Tibial nerve (tissue), 3 donors: Measurements from ENCODE around the gene ZDHHC7.

Source experiments
- POLR2A ChIP-seq, 2 donors: fragments of 450-650 bp; IDR thresholded peaks; one replicate each; pipeline ENCODE4 v1.6.1; 2017; ENCODE audit warnings: antibody characterized with exemption in 2 of 2, mild to moderate bottlenecking in 2 of 2, moderate library complexity in 2 of 2
- TF ChIP-seq, protein P1 (sequence below), 5 experiments: fragments of 200-600 bp in 3 of 5; fragments of 450-650 bp in 2 of 5; sonication (generic) in 3 of 5; IDR thresholded peaks; one replicate each; pipeline ENCODE4 v1.5.1; 2016 to 2019; ENCODE audit warnings: antibody characterized with exemption in 5 of 5, mild to moderate bottlenecking in 3 of 5, moderate library complexity in 2 of 5

GRCh38 chr16:84970447-84971127 lies 40.7 kb downstream of the ZDHHC7 start:
- TF ChIP-seq, protein P1, sequence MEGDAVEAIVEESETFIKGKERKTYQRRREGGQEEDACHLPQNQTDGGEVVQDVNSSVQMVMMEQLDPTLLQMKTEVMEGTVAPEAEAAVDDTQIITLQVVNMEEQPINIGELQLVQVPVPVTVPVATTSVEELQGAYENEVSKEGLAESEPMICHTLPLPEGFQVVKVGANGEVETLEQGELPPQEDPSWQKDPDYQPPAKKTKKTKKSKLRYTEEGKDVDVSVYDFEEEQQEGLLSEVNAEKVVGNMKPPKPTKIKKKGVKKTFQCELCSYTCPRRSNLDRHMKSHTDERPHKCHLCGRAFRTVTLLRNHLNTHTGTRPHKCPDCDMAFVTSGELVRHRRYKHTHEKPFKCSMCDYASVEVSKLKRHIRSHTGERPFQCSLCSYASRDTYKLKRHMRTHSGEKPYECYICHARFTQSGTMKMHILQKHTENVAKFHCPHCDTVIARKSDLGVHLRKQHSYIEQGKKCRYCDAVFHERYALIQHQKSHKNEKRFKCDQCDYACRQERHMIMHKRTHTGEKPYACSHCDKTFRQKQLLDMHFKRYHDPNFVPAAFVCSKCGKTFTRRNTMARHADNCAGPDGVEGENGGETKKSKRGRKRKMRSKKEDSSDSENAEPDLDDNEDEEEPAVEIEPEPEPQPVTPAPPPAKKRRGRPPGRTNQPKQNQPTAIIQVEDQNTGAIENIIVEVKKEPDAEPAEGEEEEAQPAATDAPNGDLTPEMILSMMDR (IDR thresholded peaks at IDR 0.05), result peak; percentile 85 to 99 (median 95)
- TF ChIP-seq POLR2A (IDR thresholded peaks at IDR 0.05), result no peak
